Heart right ventricle (tissue), 16 donors: ENCODE measurements around the gene CRELD2. TPM values are rescaled to one million over a fixed set of nuclear protein-coding genes. Genes with fewer than 3 reads are reported as not detected.

Source experiments
- ATAC-seq, 8 donors: fragments of 200-7000 bp; cut with Tn5 transposase; one replicate each; pipeline ENCODE4 v1.9.1; 2020; ENCODE audit warnings: mild to moderate bottlenecking in 8 of 8, moderate library complexity in 8 of 8, moderate number of reproducible peaks in 1 of 8
- DNase-seq, 2 donors: peaks; one replicate each; pipeline ENCODE4 v3.0.0-alpha.2; 2020
- H3K27ac ChIP-seq, 10 donors: fragments of 200-600 bp; sonication (generic) in 2 of 10; one replicate each; pipeline versions ENCODE4 v1.5.0 to v1.8.0; 2020 to 2022; ENCODE audit warnings: mild to moderate bottlenecking in 3 of 10
- H3K27me3 ChIP-seq, 7 donors: fragments of 200-600 bp; one replicate each; pipeline ENCODE4 v1.8.0; 2021 to 2022; ENCODE audit warnings: mild to moderate bottlenecking in 2 of 7
- H3K36me3 ChIP-seq, 9 donors: fragments of 200-600 bp; sonication (generic) in 1 of 9; one replicate each; pipeline versions ENCODE4 v1.5.0 to v1.8.0; 2020 to 2022; ENCODE audit warnings: mild to moderate bottlenecking in 2 of 9
- H3K4me1 ChIP-seq, 9 donors: fragments of 200-600 bp; sonication (generic) in 1 of 9; one replicate each; pipeline versions ENCODE4 v1.5.0 to v1.8.0; 2020 to 2022; ENCODE audit warnings: mild to moderate bottlenecking in 4 of 9
- H3K4me3 ChIP-seq, 10 donors: fragments of 200-600 bp; sonication (generic) in 2 of 10; one replicate each; pipeline versions ENCODE4 v1.5.0 to v1.8.0; 2020 to 2022; ENCODE audit warnings: mild to moderate bottlenecking in 7 of 10, moderate library complexity in 2 of 10
- H3K9me3 ChIP-seq, 11 donors: fragments of 200-600 bp in 10 of 11; sonication (generic) in 2 of 11; one replicate each; pipeline versions ENCODE4 v1.5.0 to v1.8.0; 2013 to 2022; ENCODE audit warnings: mild to moderate bottlenecking in 2 of 11, control low read depth in 1 of 11, moderate library complexity in 1 of 11
- WGBS, 2 donors: extraction: QIAGEN DNeasy Blood & Tissue Kit; methylation state at CpG; one replicate each; pipeline ENCODE4 v1.1.7; 2013; ENCODE audit warnings: inconsistent platforms in 1 of 2; 5-methylcytosine and 5-hydroxymethylcytosine counted together
- intact Hi-C, 10 donors: fragments of 100-400 bp; cut with DNase I; formaldehyde crosslinking; loops; one replicate each; pipeline versions ENCODE4 v1.11.1 to v1.14.2; 2022
- polyA plus RNA-seq, 2 donors: library from polyadenylated mRNA; stranded (reverse); fragments of 200-250 nt; gene quantifications; one replicate each; pipeline ENCODE4 v1.2.3, GENCODE V29; 2013
- total RNA-seq, 10 donors: library from RNA; stranded (reverse); fragmentation: NEBNext Ultra II Directional in 3 of 10; extraction: Animal tissue kit (Norgen Biotek cat#: 25700) in 3 of 10; gene quantifications; one replicate each; pipeline versions ENCODE4 v1.2.1 to v1.2.4, GENCODE V29; 2021 to 2023
- TF ChIP-seq, protein P1 (sequence below), 9 donors: fragments of 200-600 bp; sonication (generic) in 2 of 9; IDR thresholded peaks; one replicate each; pipeline versions ENCODE4 v1.5.0 to v1.8.0; 2021 to 2022; ENCODE audit warnings: antibody characterized with exemption in 9 of 9, mild to moderate bottlenecking in 5 of 9, moderate library complexity in 1 of 9
- donor health status: Arrhythmogenic right ventricular cardiomyopathy.
- donor health status: ischemic (EF 13 %, LVEDD 7.1; RV severe dilation, severe dysfunction).
- donor health status: healthy with polysubstance abuse.
- donor health status: DM: no; HTN: yes; CAD: no.
- donor health status: DM: no; HTN: no; CAD: no.
- donor health status: ischemic (EF 25% LVEDD 6.9; RV normal size, moderate dysfunction).
- donor health status: ischemic (EF 25% LVEDD 5.7; RV mildly dilated, moderate dysfunction).
- donor health status: healthy.
- donor health status: DM: yes; HTN: yes; CAD: no.
- donor health status: Ischemic cardiomyopathy.
- donor health status: ischemic (EF 35%, LVEDD 5.7; RV mildly dilated, moderate dysfunction).
- donor health status: nonischemic (EF 11% LVEDD 7.7; RV severe dilation, severe dysfunction).
- donor health status: DM: yes; HTN: yes; CAD: no.
- donor health status: PGD.
- donor health status: ischemic (EF 29% LVEDD 5.4; RV normal size, mild dysfunction).
- donor health status: nonischemic (EF 23%, LVEDD 6.1; RV moderate dilation, normal function).

Gene CRELD2
- total and polyA plus RNA-seq, 12 donors, result 11.0 to 90.0 (median 19.2) TPM

DNA sequence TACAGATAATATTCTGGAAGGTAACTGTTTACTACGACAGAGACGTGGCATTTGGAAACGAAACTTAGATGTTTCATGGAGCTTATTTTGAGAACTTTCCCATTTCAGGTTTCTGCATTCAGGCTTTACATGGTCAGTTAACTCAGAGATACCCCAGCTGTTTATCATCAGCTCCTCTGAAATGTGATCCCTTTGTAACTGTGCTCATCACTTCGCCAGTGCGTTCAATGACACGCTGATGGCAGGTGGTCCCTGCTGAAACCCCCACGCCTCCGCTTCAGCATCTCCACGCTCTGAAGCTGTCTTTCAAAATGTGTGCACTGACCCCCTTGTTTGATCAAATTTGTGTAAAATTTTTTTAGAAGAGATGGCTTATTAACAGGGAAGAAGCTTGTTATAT, 30.7 kb upstream of the CRELD2 start:
- Histone ChIP-seq H3K27me3 (no peaks in the 10 kb centered on the region), H3K4me3 (no peak overlapping the region), H3K4me1 (peaks cover 0 to 8% (median 0%) of the 10 kb centered on the region in 9 donors), H3K27ac (no peak overlapping the region), H3K9me3 (peaks cover 0 to 17% (median 0%) of the 10 kb centered on the region in 11 donors), H3K36me3 (peaks cover 0 to 82% (median 20%) of the 10 kb centered on the region in 9 donors)
- TF ChIP-seq, protein P1, sequence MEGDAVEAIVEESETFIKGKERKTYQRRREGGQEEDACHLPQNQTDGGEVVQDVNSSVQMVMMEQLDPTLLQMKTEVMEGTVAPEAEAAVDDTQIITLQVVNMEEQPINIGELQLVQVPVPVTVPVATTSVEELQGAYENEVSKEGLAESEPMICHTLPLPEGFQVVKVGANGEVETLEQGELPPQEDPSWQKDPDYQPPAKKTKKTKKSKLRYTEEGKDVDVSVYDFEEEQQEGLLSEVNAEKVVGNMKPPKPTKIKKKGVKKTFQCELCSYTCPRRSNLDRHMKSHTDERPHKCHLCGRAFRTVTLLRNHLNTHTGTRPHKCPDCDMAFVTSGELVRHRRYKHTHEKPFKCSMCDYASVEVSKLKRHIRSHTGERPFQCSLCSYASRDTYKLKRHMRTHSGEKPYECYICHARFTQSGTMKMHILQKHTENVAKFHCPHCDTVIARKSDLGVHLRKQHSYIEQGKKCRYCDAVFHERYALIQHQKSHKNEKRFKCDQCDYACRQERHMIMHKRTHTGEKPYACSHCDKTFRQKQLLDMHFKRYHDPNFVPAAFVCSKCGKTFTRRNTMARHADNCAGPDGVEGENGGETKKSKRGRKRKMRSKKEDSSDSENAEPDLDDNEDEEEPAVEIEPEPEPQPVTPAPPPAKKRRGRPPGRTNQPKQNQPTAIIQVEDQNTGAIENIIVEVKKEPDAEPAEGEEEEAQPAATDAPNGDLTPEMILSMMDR (IDR thresholded peaks at IDR 0.05), result no peak
- DNase-seq, result no peak
- no peak for ATAC-seq
- 87 to 93% methylated on average over 9 of the region's 9 CpGs for WGBS, 2 donors
- intact Hi-C loops, result no loop called here

DNA sequence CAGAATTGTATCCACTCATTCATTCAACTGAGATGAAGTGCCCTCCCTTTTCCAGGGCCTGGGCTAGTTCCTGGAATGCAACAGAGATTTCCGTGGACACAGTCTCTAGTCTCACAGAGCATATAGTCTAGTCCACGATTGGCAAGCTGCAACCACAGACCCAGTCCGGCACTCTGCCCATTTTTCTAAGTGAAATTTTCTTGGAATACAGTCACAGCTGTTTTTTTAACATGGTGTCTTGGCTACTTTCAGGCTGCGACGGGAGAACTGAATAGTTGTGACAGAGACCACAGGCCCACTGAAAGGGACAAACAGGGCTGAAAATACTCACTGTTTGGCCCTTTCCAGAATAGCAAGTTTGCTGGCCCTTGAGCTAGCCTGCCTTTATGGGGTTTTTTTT, 29.4 kb upstream of the CRELD2 start:
- peaks cover 0 to 19% (median 0%) of the 10 kb centered on the region in 11 donors for H3K9me3 ChIP-seq
- H3K4me1 ChIP-seq, result peaks cover 0 to 12% (median 0%) of the 10 kb centered on the region in 9 donors
- no peak overlapping the region for H3K27ac ChIP-seq
- TF ChIP-seq, protein P1 (IDR thresholded peaks at IDR 0.05), result no peak
- DNase-seq, result no peak
- no peaks in the 10 kb centered on the region for H3K27me3 ChIP-seq
- H3K36me3 ChIP-seq, result peaks cover 0 to 74% (median 15%) of the 10 kb centered on the region in 9 donors
- 97 to 98% methylated on average over 5 of the region's 5 CpGs for WGBS, 2 donors
- no peak for ATAC-seq
- H3K4me3 ChIP-seq, result no peak overlapping the region
- intact Hi-C loops, result no loop called here

DNA sequence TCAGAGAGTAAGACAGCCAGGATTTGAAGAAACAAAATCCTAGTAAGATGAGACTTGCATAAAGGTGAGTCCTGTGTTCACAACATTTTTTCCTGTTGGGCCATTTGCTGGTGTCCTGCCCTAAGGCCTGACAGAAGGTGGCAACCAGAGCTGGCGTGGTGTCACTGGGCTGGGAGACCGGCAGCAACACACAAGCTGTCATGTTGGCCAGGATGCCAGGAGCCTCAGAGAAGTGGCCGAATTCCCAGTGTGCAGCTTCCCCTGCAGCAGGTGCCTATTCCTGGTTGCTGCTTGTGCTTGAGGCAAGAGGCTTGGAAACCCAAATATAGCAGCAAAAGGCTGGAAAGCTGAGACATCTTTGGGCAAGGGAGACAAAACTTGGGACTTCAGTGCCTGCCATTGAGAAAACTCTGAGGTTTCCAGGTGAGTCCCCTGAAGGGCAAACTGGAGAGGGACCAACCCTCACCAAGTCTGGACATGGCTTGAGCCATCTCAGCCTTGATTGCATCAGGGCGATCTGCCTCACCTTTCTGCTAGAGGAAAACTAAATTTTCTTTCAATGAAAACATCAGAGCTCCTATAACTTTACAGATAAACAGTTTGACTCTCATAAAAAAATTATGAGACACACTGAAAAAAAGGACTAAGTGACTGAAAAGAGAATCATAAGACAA, 26.1 kb upstream of the CRELD2 start:
- Histone ChIP-seq H3K4me3 (no peak overlapping the region), H3K27ac (no peak overlapping the region), H3K4me1 (peaks cover 0 to 12% (median 0%) of the 10 kb centered on the region in 9 donors), H3K36me3 (peaks cover 0 to 45% (median 3%) of the 10 kb centered on the region in 9 donors), H3K27me3 (no peaks in the 10 kb centered on the region), H3K9me3 (peaks cover 0 to 31% (median 0%) of the 10 kb centered on the region in 11 donors)
- 61 to 81% methylated on average over 4 of the region's 4 CpGs for WGBS, 2 donors
- TF ChIP-seq, protein P1 (IDR thresholded peaks at IDR 0.05), result no peak
- DNase-seq, result peak; percentile 45 to 61
- peak; percentile 52 to 93 (median 82) for ATAC-seq
- intact Hi-C loops, result no loop called here

DNA sequence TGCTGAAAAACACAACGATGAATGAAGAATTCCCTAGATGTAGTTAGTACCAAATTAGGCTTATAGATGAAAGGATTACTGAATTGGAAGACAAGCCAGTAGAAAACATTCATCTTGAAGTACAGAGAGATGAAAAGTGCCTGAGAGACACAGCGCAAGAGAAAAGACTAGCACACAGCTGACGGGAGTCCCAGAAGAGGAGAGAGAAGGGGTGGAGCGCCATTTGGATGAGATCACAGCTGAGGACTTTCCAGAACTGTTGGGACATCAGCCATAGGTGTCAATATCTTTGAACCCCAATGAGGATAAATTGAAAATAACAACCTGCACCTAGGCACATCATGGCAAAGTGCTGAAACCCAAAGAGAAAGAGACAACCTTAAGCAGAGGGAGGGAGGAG, 25.4 kb upstream of the CRELD2 start:
- Histone ChIP-seq H3K4me3 (no peak overlapping the region), H3K9me3 (peaks cover 0 to 31% (median 0%) of the 10 kb centered on the region in 11 donors), H3K36me3 (peaks cover 0 to 45% (median 4%) of the 10 kb centered on the region in 9 donors), H3K27ac (no peak overlapping the region), H3K27me3 (no peaks in the 10 kb centered on the region), H3K4me1 (peaks cover 0 to 12% (median 0%) of the 10 kb centered on the region in 9 donors)
- no peak for DNase-seq
- intact Hi-C loops, result no loop called here
- TF ChIP-seq, protein P1 (IDR thresholded peaks at IDR 0.05), result no peak
- ATAC-seq, result no peak
- 95 to 97% methylated on average over 4 of the region's 4 CpGs for WGBS, 2 donors
